Suprapubic skin (tissue), 4 donors: ENCODE measurements around the gene OSR1. TPM values are rescaled to one million over a fixed set of nuclear protein-coding genes. Genes with fewer than 3 reads are reported as not detected.

Experiments
- DNase-seq, 2 donors: peaks; one replicate each; pipeline ENCODE4 v3.0.0-alpha.2; 2019; ENCODE audit warnings: low spot score in 2 of 2
- H3K27ac ChIP-seq: fragments of 200-600 bp; sonication (generic); one replicate; pipeline ENCODE4 v1.5.1; 2019
- H3K27me3 ChIP-seq: fragments of 200-600 bp; sonication (generic); one replicate; pipeline ENCODE4 v1.5.1; 2019
- H3K36me3 ChIP-seq: fragments of 200-600 bp; sonication (generic); one replicate; pipeline ENCODE4 v1.5.1; 2019
- H3K4me1 ChIP-seq: fragments of 200-600 bp; sonication (generic); one replicate; pipeline ENCODE4 v1.5.1; 2019
- H3K4me3 ChIP-seq: fragments of 200-600 bp; sonication (generic); one replicate; pipeline ENCODE4 v1.5.1; 2019; ENCODE audit warnings: mild to moderate bottlenecking
- H3K9me3 ChIP-seq: fragments of 200-600 bp; sonication (generic); one replicate; pipeline ENCODE4 v1.5.1; 2019
- CTCF ChIP-seq, 2 donors: fragments of 200-600 bp in 1 of 2; fragments of 450-650 bp in 1 of 2; sonication (generic) in 1 of 2; IDR thresholded peaks; one replicate each; pipeline ENCODE4 v1.5.1; 2016 to 2019; ENCODE audit warnings: antibody characterized with exemption in 2 of 2, mild to moderate bottlenecking in 1 of 2, moderate library complexity in 1 of 2
- EP300 ChIP-seq: sonication (generic); formaldehyde crosslinking; IDR thresholded peaks from one replicate; pipeline ENCODE4 v1.6.1; 2017; ENCODE audit warnings: antibody characterized with exemption
- POLR2A ChIP-seq, 2 donors: fragments of 450-650 bp; IDR thresholded peaks; one replicate each; pipeline ENCODE4 v1.6.1; 2017; ENCODE audit warnings: antibody characterized with exemption in 2 of 2, mild to moderate bottlenecking in 2 of 2, moderate library complexity in 2 of 2
- POLR2AphosphoS5 ChIP-seq, 3 donors: sonication (generic); formaldehyde crosslinking; IDR thresholded peaks; one replicate each; pipeline ENCODE4 v1.6.1; 2017; ENCODE audit warnings: antibody characterized with exemption in 3 of 3
- WGBS: methylation state at CpG from one replicate; pipeline ENCODE4 v1.1.5; 2018; 5-methylcytosine and 5-hydroxymethylcytosine counted together
- total RNA-seq, 4 donors: library from RNA; depleted of rRNA; stranded (reverse); fragments of >200 nt; gene quantifications; one replicate each; pipeline ENCODE4 v1.1.0, GENCODE V29; 2016

Gene OSR1
- total RNA-seq, 4 donors from 2014 or later, result 3.0 to 12.8 (median 5.6) TPM

- TF ChIP-seq EP300, result no peak
- TF ChIP-seq CTCF (IDR thresholded peaks at IDR 0.05), result peak; percentile 43 to 63
- WGBS, result under 1% methylated on average over 24 of the region's 33 CpGs
- H3K27me3 ChIP-seq, result peaks cover 58% of the 10 kb centered on the region
- peaks cover 32% of the 10 kb centered on the region for H3K4me1 ChIP-seq
- peak; percentile 86 to 91 for DNase-seq
- peak overlapping the region; percentile 54 for H3K4me3 ChIP-seq
- H3K27ac ChIP-seq, result peak overlapping the region; percentile 13
- H3K9me3 ChIP-seq, result no peaks in the 10 kb centered on the region
- H3K36me3 ChIP-seq, result no peaks in the 10 kb centered on the region
These were observed 4.5 kb upstream of the OSR1 start for GRCh38 chr2:19362755-19363473.

- H3K9me3 ChIP-seq, result no peaks in the 10 kb centered on the region
- WGBS, result 5% methylated on average over 16 of the region's 16 CpGs
- no peak for DNase-seq
- H3K4me3 ChIP-seq, result peak overlapping the region; percentile 54
- peaks cover 65% of the 10 kb centered on the region for H3K27me3 ChIP-seq
- TF ChIP-seq CTCF (IDR thresholded peaks at IDR 0.05), result no peak
- no peak for TF ChIP-seq EP300
- no peak for TF ChIP-seq POLR2A (IDR thresholded peaks at IDR 0.05)
- TF ChIP-seq POLR2AphosphoS5 (IDR thresholded peaks at IDR 0.05), result no peak
- no peaks in the 10 kb centered on the region for H3K36me3 ChIP-seq
- H3K4me1 ChIP-seq, result peaks cover 39% of the 10 kb centered on the region
- H3K27ac ChIP-seq, result no peak overlapping the region
These were observed 3.8 kb upstream of the OSR1 start for GRCh38 chr2:19362094-19362754.

GRCh38 chr2:19361325-19361990 is 3.0 kb upstream of the OSR1 start:
- Histone ChIP-seq H3K4me3 (peak overlapping the region; percentile 54), H3K36me3 (no peaks in the 10 kb centered on the region), H3K9me3 (no peaks in the 10 kb centered on the region), H3K27me3 (peaks cover 72% of the 10 kb centered on the region), H3K4me1 (peaks cover 47% of the 10 kb centered on the region), H3K27ac (peak overlapping the region; percentile 29)
- TF ChIP-seq POLR2A (IDR thresholded peaks at IDR 0.05), result no peak
- no peak for TF ChIP-seq CTCF (IDR thresholded peaks at IDR 0.05)
- no peak for TF ChIP-seq POLR2AphosphoS5 (IDR thresholded peaks at IDR 0.05)
- TF ChIP-seq EP300, result no peak
- peak in 1 of 2 donors; percentile 76 for DNase-seq
- WGBS, result 31% methylated on average over 33 of the region's 51 CpGs

- Histone ChIP-seq H3K9me3 (no peaks in the 10 kb centered on the region), H3K36me3 (no peaks in the 10 kb centered on the region), H3K4me3 (peak overlapping the region; percentile 54), H3K4me1 (peaks cover 52% of the 10 kb centered on the region), H3K27ac (no peak overlapping the region), H3K27me3 (peaks cover 77% of the 10 kb centered on the region)
- 55% methylated on average over 16 of the region's 17 CpGs for WGBS
- TF ChIP-seq POLR2A (IDR thresholded peaks at IDR 0.05) (no peak), EP300 (no peak), CTCF (IDR thresholded peaks at IDR 0.05) (no peak), POLR2AphosphoS5 (IDR thresholded peaks at IDR 0.05) (no peak)
- DNase-seq, result no peak
These were observed 2.5 kb upstream of the OSR1 start for GRCh38 chr2:19360966-19361321.
